ENCODE results near the gene LMAN1L. TPM values are rescaled to one million over a fixed set of nuclear protein-coding genes. Genes with fewer than 3 reads are reported as not detected.

LMAN1L gene
- total and polyA plus RNA-seq, 3 donors from 2014 or later = 2.2 to 4.6 (median 4.3) TPM

DNA sequence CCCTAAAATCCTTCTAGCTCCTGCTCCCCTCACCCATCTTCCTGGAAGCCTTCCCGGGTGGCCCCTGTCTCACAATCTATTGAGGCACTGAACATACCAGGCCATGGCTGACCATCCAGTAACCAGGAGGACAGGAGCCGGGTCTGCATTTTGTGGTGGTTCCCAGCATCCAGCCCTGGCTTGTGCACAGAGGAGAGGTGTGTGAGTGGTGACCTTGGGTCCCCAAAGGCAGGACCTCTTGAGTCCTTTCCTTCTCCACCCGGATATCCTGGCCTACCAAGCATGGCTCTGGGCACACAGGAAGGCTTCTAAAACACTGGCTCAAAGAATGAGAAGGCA is 22.9 kb upstream of the LMAN1L start:
- no peak for TF ChIP-seq POLR2A (IDR thresholded peaks at IDR 0.05)
- TF ChIP-seq, protein P1, sequence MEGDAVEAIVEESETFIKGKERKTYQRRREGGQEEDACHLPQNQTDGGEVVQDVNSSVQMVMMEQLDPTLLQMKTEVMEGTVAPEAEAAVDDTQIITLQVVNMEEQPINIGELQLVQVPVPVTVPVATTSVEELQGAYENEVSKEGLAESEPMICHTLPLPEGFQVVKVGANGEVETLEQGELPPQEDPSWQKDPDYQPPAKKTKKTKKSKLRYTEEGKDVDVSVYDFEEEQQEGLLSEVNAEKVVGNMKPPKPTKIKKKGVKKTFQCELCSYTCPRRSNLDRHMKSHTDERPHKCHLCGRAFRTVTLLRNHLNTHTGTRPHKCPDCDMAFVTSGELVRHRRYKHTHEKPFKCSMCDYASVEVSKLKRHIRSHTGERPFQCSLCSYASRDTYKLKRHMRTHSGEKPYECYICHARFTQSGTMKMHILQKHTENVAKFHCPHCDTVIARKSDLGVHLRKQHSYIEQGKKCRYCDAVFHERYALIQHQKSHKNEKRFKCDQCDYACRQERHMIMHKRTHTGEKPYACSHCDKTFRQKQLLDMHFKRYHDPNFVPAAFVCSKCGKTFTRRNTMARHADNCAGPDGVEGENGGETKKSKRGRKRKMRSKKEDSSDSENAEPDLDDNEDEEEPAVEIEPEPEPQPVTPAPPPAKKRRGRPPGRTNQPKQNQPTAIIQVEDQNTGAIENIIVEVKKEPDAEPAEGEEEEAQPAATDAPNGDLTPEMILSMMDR (IDR thresholded peaks at IDR 0.05) = no peak
- Histone ChIP-seq H3K36me3 (ENCODE audit: low read depth, missing control alignments) (no peaks in the 10 kb centered on the region), H3K27ac (peak overlapping the region in 1 of 2 donors; percentile 32), H3K9me3 (no peaks in the 10 kb centered on the region), H3K27me3 (no peaks in the 10 kb centered on the region), H3K4me1 (peaks cover 30% of the 10 kb centered on the region), H3K4me3 (no peak overlapping the region)
- intact Hi-C loops (cut with DNase I; ENCODE audit: low total_unique reads) = no loop called here
- WGBS, 2 donors = 47 to 60% methylated on average over 2 to 3 of the region's 3 CpGs
- no peak for DNase-seq

DNA sequence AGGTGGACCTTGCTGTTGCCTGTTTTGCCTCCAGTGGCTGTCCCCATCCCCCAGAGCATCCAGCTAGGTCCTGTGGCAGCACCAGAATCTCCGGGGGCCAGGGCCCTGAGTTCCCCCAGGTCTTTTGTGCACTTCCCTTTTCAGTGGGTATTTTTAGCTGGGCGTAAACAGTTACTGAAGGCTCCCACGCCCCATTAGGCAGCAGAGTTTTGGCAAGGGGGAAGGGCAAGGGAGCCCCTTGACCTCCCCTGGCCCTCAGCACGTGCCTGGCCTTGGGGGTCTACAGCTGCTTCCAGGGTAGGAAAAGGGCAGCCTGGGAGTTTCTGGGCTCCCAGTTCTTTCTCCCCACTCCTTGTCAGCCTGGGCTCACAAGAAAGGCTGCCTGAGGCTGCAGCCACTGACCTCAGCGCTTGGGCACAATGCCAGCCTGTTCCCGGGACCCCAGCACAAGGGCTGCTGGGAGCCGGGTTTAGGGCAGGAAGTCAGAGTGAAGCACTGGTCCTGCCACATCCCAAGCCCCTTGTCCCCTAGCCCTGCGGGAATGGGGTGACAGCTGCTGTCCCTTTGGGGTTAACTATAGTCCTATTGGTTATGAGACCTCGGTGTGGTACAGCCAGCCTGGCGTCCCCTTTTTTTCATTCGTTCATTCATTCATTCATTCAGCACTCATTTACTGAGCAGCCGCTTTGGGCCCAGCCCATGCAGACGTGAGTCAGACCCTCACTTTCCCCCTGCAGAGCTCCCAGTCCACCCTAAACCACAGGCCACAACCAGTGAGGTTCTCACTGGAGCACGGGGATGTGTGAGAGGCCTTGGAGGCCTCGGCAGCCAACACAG is 22.3 kb upstream of the LMAN1L start:
- Histone ChIP-seq H3K27ac (peak overlapping the region; percentile 14 to 32), H3K9me3 (no peaks in the 10 kb centered on the region), H3K36me3 (ENCODE audit: low read depth, missing control alignments) (no peaks in the 10 kb centered on the region), H3K27me3 (no peaks in the 10 kb centered on the region), H3K4me1 (peaks cover 30% of the 10 kb centered on the region), H3K4me3 (no peak overlapping the region)
- 39 to 42% methylated on average over 15 of the region's 15 CpGs for WGBS, 2 donors
- peak; percentile 79 for DNase-seq
- intact Hi-C loops (cut with DNase I; ENCODE audit: low total_unique reads) = no loop called here
- no peak for TF ChIP-seq POLR2A (IDR thresholded peaks at IDR 0.05)
- TF ChIP-seq, protein P1 (IDR thresholded peaks at IDR 0.05) = no peak

DNA sequence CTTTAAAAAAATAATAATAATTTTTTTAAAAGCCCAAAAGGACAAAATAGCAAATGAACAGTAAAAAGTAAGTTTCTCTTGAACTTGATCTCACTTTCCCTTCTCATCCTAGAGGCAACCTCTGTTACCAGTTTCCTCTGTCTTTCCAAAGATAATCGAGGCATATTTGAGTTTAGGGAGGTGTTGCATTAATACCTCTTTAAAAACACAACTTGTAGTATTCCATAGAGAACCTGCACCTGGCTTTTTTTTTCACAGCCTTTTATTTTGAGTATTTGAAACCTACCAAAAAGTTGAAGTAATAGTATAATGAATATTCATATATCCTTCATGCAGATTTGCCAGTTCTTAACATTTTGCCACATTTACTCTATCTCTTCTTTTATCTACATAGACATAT is 21.6 kb upstream of the LMAN1L start:
- no peak for DNase-seq
- peaks cover 30% of the 10 kb centered on the region for H3K4me1 ChIP-seq
- H3K27me3 ChIP-seq = no peaks in the 10 kb centered on the region
- 55 to 86% methylated on average over 1 of the region's 1 CpG for WGBS, 2 donors
- no peaks in the 10 kb centered on the region for H3K36me3 ChIP-seq (ENCODE audit: low read depth, missing control alignments)
- H3K27ac ChIP-seq = peak overlapping the region in 1 of 2 donors; percentile 32
- H3K9me3 ChIP-seq = no peaks in the 10 kb centered on the region
- no peak for TF ChIP-seq POLR2A (IDR thresholded peaks at IDR 0.05)
- TF ChIP-seq, protein P1 (IDR thresholded peaks at IDR 0.05) = no peak
- H3K4me3 ChIP-seq = no peak overlapping the region
- intact Hi-C loops (cut with DNase I; ENCODE audit: low total_unique reads) = no loop called here

DNA sequence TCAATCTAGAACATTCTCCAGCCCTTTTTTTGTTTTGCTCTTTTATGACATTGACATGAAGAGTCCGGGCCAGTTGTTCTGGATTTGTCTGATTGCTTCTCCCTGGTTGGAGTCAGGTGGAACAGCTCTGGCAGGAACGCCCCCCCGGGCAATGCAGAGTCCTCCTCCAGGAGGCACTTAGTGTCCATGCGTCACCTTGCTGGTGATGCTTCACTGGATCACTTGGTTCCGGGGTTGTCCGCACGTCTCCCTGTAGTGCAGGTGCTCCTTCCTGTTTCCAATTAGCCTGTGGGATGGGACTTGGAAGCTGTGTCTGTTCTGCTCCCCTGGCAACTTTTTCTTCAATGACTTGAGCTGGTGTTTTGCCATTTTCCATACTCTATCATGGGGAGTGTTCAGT is 21.0 kb upstream of the LMAN1L start:
- no peak overlapping the region for H3K4me3 ChIP-seq
- no peak for TF ChIP-seq POLR2A (IDR thresholded peaks at IDR 0.05)
- TF ChIP-seq, protein P1 (IDR thresholded peaks at IDR 0.05) = no peak
- DNase-seq = no peak
- intact Hi-C loops (cut with DNase I; ENCODE audit: low total_unique reads) = no loop called here
- 88 to 92% methylated on average over 7 of the region's 7 CpGs for WGBS, 2 donors
- H3K27me3 ChIP-seq = no peaks in the 10 kb centered on the region
- H3K9me3 ChIP-seq = no peaks in the 10 kb centered on the region
- no peaks in the 10 kb centered on the region for H3K36me3 ChIP-seq (ENCODE audit: low read depth, missing control alignments)
- no peak overlapping the region for H3K27ac ChIP-seq
- peaks cover 25% of the 10 kb centered on the region for H3K4me1 ChIP-seq
